ENCODE data around the gene MYCBPAP.

GRCh38 chr17:50481648-50482047 lies 26.6 kb upstream of the MYCBPAP start:
- TF ChIP-seq, protein P1, sequence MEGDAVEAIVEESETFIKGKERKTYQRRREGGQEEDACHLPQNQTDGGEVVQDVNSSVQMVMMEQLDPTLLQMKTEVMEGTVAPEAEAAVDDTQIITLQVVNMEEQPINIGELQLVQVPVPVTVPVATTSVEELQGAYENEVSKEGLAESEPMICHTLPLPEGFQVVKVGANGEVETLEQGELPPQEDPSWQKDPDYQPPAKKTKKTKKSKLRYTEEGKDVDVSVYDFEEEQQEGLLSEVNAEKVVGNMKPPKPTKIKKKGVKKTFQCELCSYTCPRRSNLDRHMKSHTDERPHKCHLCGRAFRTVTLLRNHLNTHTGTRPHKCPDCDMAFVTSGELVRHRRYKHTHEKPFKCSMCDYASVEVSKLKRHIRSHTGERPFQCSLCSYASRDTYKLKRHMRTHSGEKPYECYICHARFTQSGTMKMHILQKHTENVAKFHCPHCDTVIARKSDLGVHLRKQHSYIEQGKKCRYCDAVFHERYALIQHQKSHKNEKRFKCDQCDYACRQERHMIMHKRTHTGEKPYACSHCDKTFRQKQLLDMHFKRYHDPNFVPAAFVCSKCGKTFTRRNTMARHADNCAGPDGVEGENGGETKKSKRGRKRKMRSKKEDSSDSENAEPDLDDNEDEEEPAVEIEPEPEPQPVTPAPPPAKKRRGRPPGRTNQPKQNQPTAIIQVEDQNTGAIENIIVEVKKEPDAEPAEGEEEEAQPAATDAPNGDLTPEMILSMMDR (IDR thresholded peaks at IDR 0.05) = no peak
- no peak for TF ChIP-seq POLR2AphosphoS5 (IDR thresholded peaks at IDR 0.05)
- no peak for TF ChIP-seq POLR2A (IDR thresholded peaks at IDR 0.05)
- no peak for TF ChIP-seq EP300 (IDR thresholded peaks at IDR 0.05; ENCODE audit: low read depth)

Measured in transverse colon (tissue), 4 donors.